ENCODE data around the gene EIF5A. TPM values are rescaled to one million over a fixed set of nuclear protein-coding genes. Genes with fewer than 3 reads are reported as not detected.

EIF5A gene
- total and polyA plus RNA-seq, 9 of the 15 experiments (the other 6 are each of a cell fraction or from before 2014, with no cell fraction given): 22.9 to 1,163 (median 772) TPM

DNA sequence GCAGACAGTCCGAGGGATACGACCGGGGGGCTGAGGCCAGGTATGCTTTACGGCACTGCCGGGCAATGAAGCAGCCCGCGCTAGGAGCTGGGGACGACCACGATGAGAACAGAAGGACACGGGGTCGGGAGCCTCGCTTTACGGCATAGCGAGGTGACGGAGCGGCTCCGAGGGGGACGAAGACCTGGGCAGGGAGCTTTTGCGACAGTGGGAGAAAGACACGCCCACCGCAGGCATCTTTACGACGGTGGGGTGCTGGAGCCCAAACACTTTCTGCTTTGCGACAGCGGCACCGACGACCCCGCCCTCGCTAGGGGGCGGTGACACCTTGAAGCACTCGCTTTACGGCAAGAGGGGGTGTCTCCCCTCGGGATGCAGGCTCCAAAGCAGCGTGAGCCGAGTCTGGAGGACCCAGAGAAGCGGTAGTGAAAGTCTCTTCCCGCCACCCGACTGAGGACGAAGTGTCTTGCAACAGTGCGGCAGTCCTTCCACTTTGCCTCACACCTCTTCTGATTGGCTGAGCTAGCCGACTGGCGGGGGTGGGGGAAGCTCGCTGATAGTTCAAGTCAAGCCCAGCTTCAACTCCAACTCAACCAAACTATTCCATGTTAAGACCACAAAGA is 22.1 kb downstream of the EIF5A start (continued):
- TF ChIP-seq TEAD4 (IDR thresholded peaks at IDR 0.05; ENCODE audit: low read length): 0 out of 2 replicates have a peak, but pooled peaks have one; percentile 12
- no peak for TF ChIP-seq TEAD4 (CRISPR knock-in tag; IDR thresholded peaks at IDR 0.05; ENCODE audit: borderline replicate concordance)
- no peak for TF ChIP-seq ATF1 (CRISPR knock-in tag; IDR thresholded peaks at IDR 0.05)
- peak; percentile 45; the same call in 1 of the 2 replicates for TF ChIP-seq ATF1 (tag; IDR thresholded peaks at IDR 0.05)
- no peak for TF ChIP-seq E2F3 (CRISPR knock-in tag; IDR thresholded peaks at IDR 0.05)
- TF ChIP-seq PPARD (CRISPR knock-in tag; IDR thresholded peaks at IDR 0.05): no peak
- TF ChIP-seq SMAD4 (CRISPR knock-in tag; conservative IDR thresholded peaks at IDR 0.05): no peak
- no peak for TF ChIP-seq ZNF764 (CRISPR knock-in tag; IDR thresholded peaks at IDR 0.05; ENCODE audit: low read depth)
- TF ChIP-seq, protein P1, sequence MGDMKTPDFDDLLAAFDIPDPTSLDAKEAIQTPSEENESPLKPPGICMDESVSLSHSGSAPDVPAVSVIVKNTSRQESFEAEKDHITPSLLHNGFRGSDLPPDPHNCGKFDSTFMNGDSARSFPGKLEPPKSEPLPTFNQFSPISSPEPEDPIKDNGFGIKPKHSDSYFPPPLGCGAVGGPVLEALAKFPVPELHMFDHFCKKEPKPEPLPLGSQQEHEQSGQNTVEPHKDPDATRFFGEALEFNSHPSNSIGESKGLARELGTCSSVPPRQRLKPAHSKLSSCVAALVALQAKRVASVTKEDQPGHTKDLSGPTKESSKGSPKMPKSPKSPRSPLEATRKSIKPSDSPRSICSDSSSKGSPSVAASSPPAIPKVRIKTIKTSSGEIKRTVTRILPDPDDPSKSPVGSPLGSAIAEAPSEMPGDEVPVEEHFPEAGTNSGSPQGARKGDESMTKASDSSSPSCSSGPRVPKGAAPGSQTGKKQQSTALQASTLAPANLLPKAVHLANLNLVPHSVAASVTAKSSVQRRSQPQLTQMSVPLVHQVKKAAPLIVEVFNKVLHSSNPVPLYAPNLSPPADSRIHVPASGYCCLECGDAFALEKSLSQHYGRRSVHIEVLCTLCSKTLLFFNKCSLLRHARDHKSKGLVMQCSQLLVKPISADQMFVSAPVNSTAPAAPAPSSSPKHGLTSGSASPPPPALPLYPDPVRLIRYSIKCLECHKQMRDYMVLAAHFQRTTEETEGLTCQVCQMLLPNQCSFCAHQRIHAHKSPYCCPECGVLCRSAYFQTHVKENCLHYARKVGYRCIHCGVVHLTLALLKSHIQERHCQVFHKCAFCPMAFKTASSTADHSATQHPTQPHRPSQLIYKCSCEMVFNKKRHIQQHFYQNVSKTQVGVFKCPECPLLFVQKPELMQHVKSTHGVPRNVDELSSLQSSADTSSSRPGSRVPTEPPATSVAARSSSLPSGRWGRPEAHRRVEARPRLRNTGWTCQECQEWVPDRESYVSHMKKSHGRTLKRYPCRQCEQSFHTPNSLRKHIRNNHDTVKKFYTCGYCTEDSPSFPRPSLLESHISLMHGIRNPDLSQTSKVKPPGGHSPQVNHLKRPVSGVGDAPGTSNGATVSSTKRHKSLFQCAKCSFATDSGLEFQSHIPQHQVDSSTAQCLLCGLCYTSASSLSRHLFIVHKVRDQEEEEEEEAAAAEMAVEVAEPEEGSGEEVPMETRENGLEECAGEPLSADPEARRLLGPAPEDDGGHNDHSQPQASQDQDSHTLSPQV (IDR thresholded peaks at IDR 0.05): no peak
- peak; percentile 88 for TF ChIP-seq RFX1 (IDR thresholded peaks at IDR 0.05)
- TF ChIP-seq HDAC8 (tag; IDR thresholded peaks at IDR 0.05): no peak
- TF ChIP-seq MAZ (CRISPR knock-in tag; conservative IDR thresholded peaks at IDR 0.05 in 1 of 2, IDR thresholded peaks at IDR 0.05 in 1 of 2): peak; percentile 47 to 72; a peak in 3 of 4 replicates
- no peak for TF ChIP-seq BCL6 (CRISPR knock-in tag; IDR thresholded peaks at IDR 0.05)
- no peak for TF ChIP-seq ERF (CRISPR knock-in tag; IDR thresholded peaks at IDR 0.05)
- TF ChIP-seq, protein P2, sequence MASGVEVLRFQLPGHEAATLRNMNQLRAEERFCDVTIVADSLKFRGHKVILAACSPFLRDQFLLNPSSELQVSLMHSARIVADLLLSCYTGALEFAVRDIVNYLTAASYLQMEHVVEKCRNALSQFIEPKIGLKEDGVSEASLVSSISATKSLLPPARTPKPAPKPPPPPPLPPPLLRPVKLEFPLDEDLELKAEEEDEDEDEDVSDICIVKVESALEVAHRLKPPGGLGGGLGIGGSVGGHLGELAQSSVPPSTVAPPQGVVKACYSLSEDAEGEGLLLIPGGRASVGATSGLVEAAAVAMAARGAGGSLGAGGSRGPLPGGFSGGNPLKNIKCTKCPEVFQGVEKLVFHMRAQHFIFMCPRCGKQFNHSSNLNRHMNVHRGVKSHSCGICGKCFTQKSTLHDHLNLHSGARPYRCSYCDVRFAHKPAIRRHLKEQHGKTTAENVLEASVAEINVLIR (CRISPR knock-in tag; IDR thresholded peaks at IDR 0.05): no peak
- TF ChIP-seq ZNF197 (CRISPR knock-in tag; IDR thresholded peaks at IDR 0.05; ENCODE audit: low read depth): no peak
- no peak for TF ChIP-seq ZNF583 (CRISPR knock-in tag; IDR thresholded peaks at IDR 0.05)
- TF ChIP-seq SMARCA5 (IDR thresholded peaks at IDR 0.05): no peak
- TF ChIP-seq, protein P3, sequence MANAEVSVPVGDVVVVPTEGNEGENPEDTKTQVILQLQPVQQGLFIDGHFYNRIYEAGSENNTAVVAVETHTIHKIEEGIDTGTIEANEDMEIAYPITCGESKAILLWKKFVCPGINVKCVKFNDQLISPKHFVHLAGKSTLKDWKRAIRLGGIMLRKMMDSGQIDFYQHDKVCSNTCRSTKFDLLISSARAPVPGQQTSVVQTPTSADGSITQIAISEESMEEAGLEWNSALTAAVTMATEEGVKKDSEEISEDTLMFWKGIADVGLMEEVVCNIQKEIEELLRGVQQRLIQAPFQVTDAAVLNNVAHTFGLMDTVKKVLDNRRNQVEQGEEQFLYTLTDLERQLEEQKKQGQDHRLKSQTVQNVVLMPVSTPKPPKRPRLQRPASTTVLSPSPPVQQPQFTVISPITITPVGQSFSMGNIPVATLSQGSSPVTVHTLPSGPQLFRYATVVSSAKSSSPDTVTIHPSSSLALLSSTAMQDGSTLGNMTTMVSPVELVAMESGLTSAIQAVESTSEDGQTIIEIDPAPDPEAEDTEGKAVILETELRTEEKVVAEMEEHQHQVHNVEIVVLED (CRISPR knock-in tag; IDR thresholded peaks at IDR 0.05): no peak
- TF ChIP-seq SIN3B (IDR thresholded peaks at IDR 0.05; ENCODE audit: low read depth): no peak
- TF ChIP-seq RBM39 (optimal IDR thresholded peaks at IDR 0.05; ENCODE audit: low read depth, low read length): no peak
- TF ChIP-seq BCOR (IDR thresholded peaks at IDR 0.05): no peak
- no peak for TF ChIP-seq PML (IDR thresholded peaks at IDR 0.05; ENCODE audit: low read length)
- TF ChIP-seq ZFP36 (IDR thresholded peaks at IDR 0.05; ENCODE audit: low read depth, low read length, partially characterized antibody): no peak
- TF ChIP-seq GATAD2A (IDR thresholded peaks at IDR 0.05): no peak
